MM.1S (cell line): ENCODE data around the gene EPHA3.

ENCODE experiments used
- DNase-seq: peaks from one replicate; pipeline ENCODE4 v3.0.0-alpha.2; 2015
- H2AFZ ChIP-seq: fragments of 300-600 bp; sonication (generic); 2 replicates; pipeline ENCODE4 v1.6.0; 2016; ENCODE audit warnings: antibody characterized with exemption, low read length
- H3F3A ChIP-seq: fragments of 300-600 bp; sonication (generic); 2 replicates; pipeline ENCODE4 v1.6.1; 2016; ENCODE audit warnings: mild to moderate bottlenecking, antibody characterized with exemption, low read length, moderate library complexity, mixed read lengths; ENCODE audit not compliant: insufficient read depth
- H3K27ac ChIP-seq: fragments of 300-600 bp; sonication (generic); 2 replicates; pipeline ENCODE4 v1.5.1; 2016; ENCODE audit warnings: mild to moderate bottlenecking, low read length
- H3K27me3 ChIP-seq: fragments of 300-600 bp; sonication (generic); replicated peaks from 2 replicates; pipeline ENCODE4 v1.6.0; 2016; ENCODE audit warnings: low read length; ENCODE audit not compliant: insufficient read depth
- H3K36me3 ChIP-seq: fragments of 300-600 bp; sonication (generic); replicated peaks from 2 replicates; pipeline ENCODE4 v1.6.1; 2016; ENCODE audit warnings: mild to moderate bottlenecking, low read length, mixed read lengths; ENCODE audit not compliant: insufficient read depth
- H3K4me1 ChIP-seq: fragments of 300-600 bp; sonication (generic); 2 replicates; pipeline ENCODE4 v1.6.1; 2016; ENCODE audit warnings: low read length, mixed read lengths
- H3K4me2 ChIP-seq: fragments of 300-600 bp; sonication (generic); 2 replicates; pipeline ENCODE4 v1.6.0; 2016; ENCODE audit warnings: low read depth, low read length
- H3K4me3 ChIP-seq: fragments of 300-600 bp; sonication (generic); 2 replicates; pipeline ENCODE4 v1.5.1; 2016; ENCODE audit warnings: low read length, mixed read lengths
- H3K79me2 ChIP-seq: fragments of 300-600 bp; sonication (generic); 2 replicates; pipeline ENCODE4 v1.6.1; 2016; ENCODE audit warnings: mixed run types, low read length, mixed read lengths
- H3K9ac ChIP-seq: fragments of 300-600 bp; sonication (generic); 2 replicates; pipeline ENCODE4 v1.6.1; 2016; ENCODE audit warnings: low read length, mixed read lengths
- H3K9me2 ChIP-seq: fragments of 300-600 bp; sonication (generic); replicated peaks from 2 replicates; pipeline ENCODE4 v1.6.1; 2016; ENCODE audit warnings: mild to moderate bottlenecking, low read length, mixed read lengths; ENCODE audit not compliant: insufficient read depth
- H3K9me3 ChIP-seq: fragments of 300-600 bp; sonication (generic); replicated peaks from 2 replicates; pipeline ENCODE4 v1.6.1; 2016; ENCODE audit warnings: mild to moderate bottlenecking, low read length, mixed read lengths; ENCODE audit not compliant: insufficient read depth
- H4K20me1 ChIP-seq: fragments of 300-600 bp; sonication (generic); 2 replicates; pipeline ENCODE4 v1.6.1; 2016; ENCODE audit warnings: mild to moderate bottlenecking, low read length, moderate library complexity, mixed read lengths; ENCODE audit not compliant: insufficient read depth
- EZH2 ChIP-seq: fragments of 300-600 bp; sonication (generic); optimal IDR thresholded peaks from 2 replicates; pipeline ENCODE3; 2017; ENCODE audit warnings: low read depth, mild to moderate bottlenecking, antibody characterized with exemption, low read length, mixed read lengths
- EZH2phosphoT487 ChIP-seq: fragments of 300-600 bp; sonication (generic); IDR thresholded peaks from 2 replicates; pipeline ENCODE4 v1.6.1; 2018; ENCODE audit warnings: antibody characterized with exemption, low read length
- TF ChIP-seq, protein P1 (sequence below): fragments of 300-600 bp; sonication (generic); IDR thresholded peaks from 2 replicates; pipeline ENCODE4 v1.5.1; 2016; ENCODE audit warnings: antibody characterized with exemption, low read length, mixed read lengths

The EPHA3 gene

DNA sequence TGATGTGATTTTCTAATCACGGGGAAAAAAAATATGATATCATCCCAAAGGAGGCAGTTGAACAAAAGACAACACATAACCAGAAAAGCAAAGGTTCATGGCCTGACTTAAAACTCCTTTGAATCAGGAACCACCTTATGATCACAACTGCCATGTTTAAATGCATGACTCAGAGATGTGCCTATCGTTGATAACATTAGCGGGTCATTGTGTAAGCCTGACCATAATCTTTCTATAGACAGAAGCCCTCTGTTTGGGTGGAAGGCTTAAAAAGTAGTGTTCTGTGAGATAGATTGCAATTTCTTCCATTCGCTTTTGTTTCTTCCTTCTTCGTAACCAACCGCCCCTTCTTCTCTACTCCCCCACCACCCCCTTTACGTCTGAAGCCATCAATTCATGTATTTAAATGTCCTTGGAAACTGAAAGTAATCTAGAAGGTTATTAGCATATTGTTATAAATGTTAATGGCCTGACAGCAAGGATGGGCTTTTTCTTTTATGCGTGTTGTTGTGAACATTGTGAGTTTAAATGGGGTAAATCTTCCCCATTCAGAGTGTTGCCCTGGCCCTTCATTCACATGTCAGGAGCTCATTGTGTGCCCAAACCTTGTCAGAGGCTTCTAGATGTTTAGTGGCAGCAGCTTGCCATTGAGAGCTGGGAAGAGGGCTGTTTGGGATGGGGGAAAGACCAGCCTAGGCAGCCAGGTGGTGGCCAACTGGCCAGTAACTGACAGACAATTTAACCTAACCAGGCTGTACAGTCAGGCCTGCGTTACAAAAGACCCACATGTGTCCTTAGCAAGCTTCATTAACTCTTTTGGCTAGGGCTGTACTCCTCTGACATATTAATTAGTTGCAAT lies 64.5 kb downstream of the EPHA3 start:
- Histone ChIP-seq H2AFZ (no peak overlapping the region), H3K36me3 (no peaks in the 10 kb centered on the region), H3K9me2 (no peaks in the 10 kb centered on the region), H3F3A (no peaks in the 10 kb centered on the region), H3K4me3 (no peak overlapping the region), H3K27ac (no peak overlapping the region), H3K4me2 (no peak overlapping the region), H3K9me3 (no peaks in the 10 kb centered on the region), H3K4me1 (no peaks in the 10 kb centered on the region), H3K27me3 (no peaks in the 10 kb centered on the region), H3K9ac (no peak overlapping the region), H3K79me2 (no peaks in the 10 kb centered on the region), H4K20me1 (no peaks in the 10 kb centered on the region)
- no peak for DNase-seq
- TF ChIP-seq, protein P1, sequence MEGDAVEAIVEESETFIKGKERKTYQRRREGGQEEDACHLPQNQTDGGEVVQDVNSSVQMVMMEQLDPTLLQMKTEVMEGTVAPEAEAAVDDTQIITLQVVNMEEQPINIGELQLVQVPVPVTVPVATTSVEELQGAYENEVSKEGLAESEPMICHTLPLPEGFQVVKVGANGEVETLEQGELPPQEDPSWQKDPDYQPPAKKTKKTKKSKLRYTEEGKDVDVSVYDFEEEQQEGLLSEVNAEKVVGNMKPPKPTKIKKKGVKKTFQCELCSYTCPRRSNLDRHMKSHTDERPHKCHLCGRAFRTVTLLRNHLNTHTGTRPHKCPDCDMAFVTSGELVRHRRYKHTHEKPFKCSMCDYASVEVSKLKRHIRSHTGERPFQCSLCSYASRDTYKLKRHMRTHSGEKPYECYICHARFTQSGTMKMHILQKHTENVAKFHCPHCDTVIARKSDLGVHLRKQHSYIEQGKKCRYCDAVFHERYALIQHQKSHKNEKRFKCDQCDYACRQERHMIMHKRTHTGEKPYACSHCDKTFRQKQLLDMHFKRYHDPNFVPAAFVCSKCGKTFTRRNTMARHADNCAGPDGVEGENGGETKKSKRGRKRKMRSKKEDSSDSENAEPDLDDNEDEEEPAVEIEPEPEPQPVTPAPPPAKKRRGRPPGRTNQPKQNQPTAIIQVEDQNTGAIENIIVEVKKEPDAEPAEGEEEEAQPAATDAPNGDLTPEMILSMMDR = no peak
- no peak for TF ChIP-seq EZH2
- no peak for TF ChIP-seq EZH2phosphoT487

DNA sequence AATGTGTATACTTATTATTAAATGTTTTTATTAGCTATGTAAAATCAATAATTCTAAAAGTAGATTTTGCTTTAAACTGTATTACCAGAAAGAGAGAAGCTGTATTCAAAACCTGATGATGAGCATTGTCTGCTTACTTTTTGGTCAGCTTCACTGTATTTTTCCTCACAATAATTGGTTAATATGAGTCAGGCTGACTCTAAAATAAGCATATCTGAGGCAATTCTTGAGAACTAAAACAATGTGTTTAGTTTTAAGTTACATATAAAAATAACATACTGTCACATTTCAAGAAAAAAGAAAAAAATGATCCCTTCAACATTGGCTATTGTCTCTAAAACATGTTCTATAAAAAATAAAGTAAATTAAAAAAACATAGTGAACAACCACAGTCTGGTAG lies 66.1 kb downstream of the EPHA3 start:
- no peak overlapping the region for H3K27ac ChIP-seq
- no peak for DNase-seq
- H3K36me3 ChIP-seq = no peaks in the 10 kb centered on the region
- no peaks in the 10 kb centered on the region for H3K4me1 ChIP-seq
- no peak overlapping the region for H3K9ac ChIP-seq
- no peaks in the 10 kb centered on the region for H3K9me2 ChIP-seq
- H3K79me2 ChIP-seq = no peaks in the 10 kb centered on the region
- no peak overlapping the region for H3K4me2 ChIP-seq
- H3K9me3 ChIP-seq = no peaks in the 10 kb centered on the region
- no peaks in the 10 kb centered on the region for H4K20me1 ChIP-seq
- H3K27me3 ChIP-seq = no peaks in the 10 kb centered on the region
- no peak overlapping the region for H2AFZ ChIP-seq
- H3F3A ChIP-seq = no peaks in the 10 kb centered on the region
- no peak for TF ChIP-seq EZH2
- TF ChIP-seq, protein P1 = no peak
- TF ChIP-seq EZH2phosphoT487 = no peak
- H3K4me3 ChIP-seq = no peak overlapping the region

DNA sequence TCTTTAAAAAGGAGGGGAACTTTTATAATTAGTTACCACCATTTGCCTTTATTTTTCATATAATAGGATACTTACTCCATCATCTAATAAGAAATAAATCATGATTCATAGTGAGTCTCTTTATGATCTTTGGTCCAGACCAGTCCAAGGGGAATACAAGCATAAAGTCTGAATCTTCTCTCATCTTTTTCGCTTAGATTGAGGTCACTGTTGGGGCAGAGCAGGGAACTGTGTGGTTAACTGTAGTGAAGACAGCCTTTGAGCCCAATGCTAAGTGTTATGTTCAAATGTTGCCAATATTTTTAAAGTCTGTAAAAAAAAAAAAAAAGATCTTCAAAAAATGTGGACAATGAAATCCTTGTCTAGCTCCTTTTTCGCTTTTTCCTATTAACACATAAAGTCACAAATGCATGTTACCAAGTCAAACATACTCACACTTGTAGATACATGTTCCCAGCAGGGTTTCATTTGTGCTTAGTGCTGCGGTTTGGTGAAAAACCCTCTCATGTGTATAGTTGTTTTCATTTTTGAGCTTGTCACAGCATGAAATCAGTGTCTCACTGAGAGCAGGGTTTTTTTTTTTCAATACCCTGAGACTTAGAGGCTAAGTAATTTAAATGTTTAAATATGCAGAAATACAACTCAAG lies 72.1 kb downstream of the EPHA3 start:
- Histone ChIP-seq H3K4me1 (0 out of 2 replicates have a peak, but pooled peaks cover 5% of the 10 kb centered on the region), H3K36me3 (no peaks in the 10 kb centered on the region), H3K4me2 (0 out of 2 replicates have a peak overlapping the region, but pooled peaks have one; percentile 2), H3K9me3 (no peaks in the 10 kb centered on the region), H3F3A (no peaks in the 10 kb centered on the region), H3K27me3 (no peaks in the 10 kb centered on the region), H3K4me3 (no peak overlapping the region), H3K79me2 (no peaks in the 10 kb centered on the region), H4K20me1 (no peaks in the 10 kb centered on the region), H3K27ac (peak overlapping the region; percentile 7; the same call in 1 of the 2 replicates), H3K9ac (no peak overlapping the region), H2AFZ (no peak overlapping the region), H3K9me2 (no peaks in the 10 kb centered on the region)
- no peak for TF ChIP-seq EZH2
- TF ChIP-seq EZH2phosphoT487 = no peak
- TF ChIP-seq, protein P1 = no peak
- DNase-seq = peak; percentile 59
